Hepatocyte (in vitro differentiated cells): ENCODE measurements around the gene CHID1. TPM values are rescaled to one million over a fixed set of nuclear protein-coding genes. Genes with fewer than 3 reads are reported as not detected.

ENCODE experiments used
- DNase-seq: peaks from one replicate; pipeline ENCODE4 v3.0.0-alpha.2; 2016; ENCODE audit warnings: low spot score
- H2AFZ ChIP-seq: fragments of 200-600 bp; sonication (generic); 2 replicates; pipeline ENCODE4 v1.6.0; 2016; ENCODE audit warnings: antibody characterized with exemption, mild to moderate bottlenecking
- H3K27ac ChIP-seq: fragments of 200-600 bp; sonication (generic); 2 replicates; pipeline ENCODE4 v1.5.1; 2016; ENCODE audit warnings: mild to moderate bottlenecking
- H3K27me3 ChIP-seq: fragments of 200-600 bp; sonication (generic); 2 replicates; pipeline ENCODE4 v1.6.1; 2016
- H3K36me3 ChIP-seq: fragments of 200-600 bp; sonication (generic); replicated peaks from 2 replicates; pipeline ENCODE4 v1.5.1; 2016; ENCODE audit warnings: low read depth; ENCODE audit not compliant: insufficient read depth
- H3K4me1 ChIP-seq: fragments of 200-600 bp; sonication (generic); 2 replicates; pipeline ENCODE4 v1.5.1; 2016; ENCODE audit warnings: mild to moderate bottlenecking, moderate library complexity; ENCODE audit not compliant: insufficient read depth
- H3K4me2 ChIP-seq: fragments of 200-600 bp; sonication (generic); 2 replicates; pipeline ENCODE4 v1.6.0; 2016
- H3K4me3 ChIP-seq: fragments of 200-600 bp; sonication (generic); 2 replicates; pipeline ENCODE4 v1.5.1; 2016; ENCODE audit warnings: mild to moderate bottlenecking
- H3K79me2 ChIP-seq: fragments of 200-600 bp; sonication (generic); 2 replicates; pipeline ENCODE4 v1.6.0; 2017; ENCODE audit warnings: mild to moderate bottlenecking
- H3K9me2 ChIP-seq: fragments of 200-600 bp; sonication (generic); replicated peaks from 2 replicates; pipeline ENCODE4 v1.6.0; 2017; ENCODE audit warnings: mild to moderate bottlenecking; ENCODE audit not compliant: insufficient read depth
- H3K9me3 ChIP-seq: fragments of 200-600 bp; sonication (generic); 2 replicates; pipeline ENCODE4 v1.5.1; 2016; ENCODE audit warnings: low read depth, mild to moderate bottlenecking
- H4K20me1 ChIP-seq: fragments of 200-600 bp; sonication (generic); 2 replicates; pipeline ENCODE4 v1.6.0; 2016; ENCODE audit warnings: mild to moderate bottlenecking; ENCODE audit not compliant: insufficient read depth, poor library complexity, severe bottlenecking
- EZH2 ChIP-seq: fragments of 200-600 bp; sonication (generic); IDR thresholded peaks from 2 replicates; pipeline ENCODE4 v1.6.1; 2016; ENCODE audit warnings: antibody characterized with exemption, mild to moderate bottlenecking, borderline replicate concordance
- EZH2phosphoT487 ChIP-seq: fragments of 200-600 bp; sonication (generic); IDR thresholded peaks from one replicate; pipeline ENCODE4 v1.6.1; 2018; ENCODE audit warnings: antibody characterized with exemption, mild to moderate bottlenecking, low read depth, moderate library complexity; ENCODE audit not compliant: unreplicated experiment, severe bottlenecking
- WGBS: methylation state at CpG from one replicate; pipeline ENCODE4 v1.1.6; 2016; ENCODE audit warnings: low lambda C conversion rate; ENCODE audit errors: missing lambda C conversion rate; 5-methylcytosine and 5-hydroxymethylcytosine counted together
- polyA plus RNA-seq: library from polyadenylated mRNA; unstranded; fragments of >200 nt; fragmentation: Nextera tagmentation; extraction: Ambion mirVana; gene quantifications from 2 replicates; pipeline ENCODE4 v1.2.1, GENCODE V29; 2016
- total RNA-seq: library from RNA; depleted of rRNA; stranded (reverse); fragments of >200 nt; gene quantifications from 2 replicates; pipeline ENCODE4 v1.2.3, GENCODE V29; 2014
- TF ChIP-seq, protein P1 (sequence below): fragments of 200-600 bp; sonication (generic); IDR thresholded peaks from 2 replicates; pipeline ENCODE4 v1.5.1; 2016; ENCODE audit warnings: antibody characterized with exemption, mild to moderate bottlenecking; ENCODE audit not compliant: poor library complexity

CHID1 gene
- total and polyA plus RNA-seq, 2 experiments from 2014 or later: 92.4 to 155 TPM

DNA sequence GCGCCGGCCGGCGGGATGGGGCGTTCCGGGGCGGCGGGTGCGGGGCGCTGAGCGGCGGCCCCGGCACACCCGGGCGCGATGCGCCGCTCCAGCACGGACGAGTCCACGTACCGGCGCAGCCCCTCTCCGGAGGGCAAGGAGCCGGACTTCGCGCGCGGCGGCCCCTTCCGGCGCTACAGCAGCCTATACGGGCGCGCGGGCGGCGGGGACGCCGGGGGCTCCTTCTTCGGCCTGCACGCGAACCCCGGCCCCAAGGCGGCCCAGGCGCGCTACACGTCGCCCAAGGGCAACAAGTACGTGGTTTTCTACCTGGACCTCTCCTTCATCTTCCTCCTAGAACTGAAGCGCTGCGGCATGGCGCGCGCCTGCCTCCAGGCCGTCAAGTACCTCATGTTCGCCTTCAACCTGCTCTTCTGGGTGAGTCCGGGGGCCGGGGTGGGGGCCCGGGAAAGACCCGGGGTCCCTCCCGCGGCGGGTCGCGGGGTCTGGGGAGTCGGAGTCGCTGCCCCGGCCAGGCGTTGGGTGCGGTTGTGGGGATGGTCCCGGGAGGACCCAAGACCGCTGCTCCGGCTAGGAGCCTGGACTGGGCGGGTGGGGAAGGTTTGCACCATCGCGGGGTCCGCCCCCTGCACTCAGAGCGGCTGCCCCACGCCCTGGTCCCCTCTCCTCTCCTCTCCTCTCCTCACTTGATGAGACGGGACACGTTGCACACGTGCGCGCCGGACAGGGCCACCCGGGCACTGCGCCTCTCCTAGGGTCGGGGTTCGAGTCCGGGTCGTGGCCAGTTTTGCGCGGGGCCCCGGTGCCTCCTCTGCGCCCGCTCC, 60.4 kb downstream of the CHID1 start:
- Histone ChIP-seq H3K79me2 (no peaks in the 10 kb centered on the region), H3K9me2 (no peaks in the 10 kb centered on the region), H3K4me2 (peak overlapping the region; percentile 96), H2AFZ (no peak overlapping the region), H3K36me3 (no peaks in the 10 kb centered on the region), H3K4me1 (peaks cover 38% of the 10 kb centered on the region), H3K27me3 (peaks cover 4% of the 10 kb centered on the region), H3K4me3 (peak overlapping the region; percentile 33), H4K20me1 (peaks cover 18% of the 10 kb centered on the region), H3K27ac (no peak overlapping the region), H3K9me3 (no peaks in the 10 kb centered on the region)
- WGBS: 4% methylated on average over 30 of the region's 97 CpGs
- DNase-seq: peak; percentile 47
- TF ChIP-seq EZH2phosphoT487 (no peak), EZH2 (no peak)
- TF ChIP-seq, protein P1, sequence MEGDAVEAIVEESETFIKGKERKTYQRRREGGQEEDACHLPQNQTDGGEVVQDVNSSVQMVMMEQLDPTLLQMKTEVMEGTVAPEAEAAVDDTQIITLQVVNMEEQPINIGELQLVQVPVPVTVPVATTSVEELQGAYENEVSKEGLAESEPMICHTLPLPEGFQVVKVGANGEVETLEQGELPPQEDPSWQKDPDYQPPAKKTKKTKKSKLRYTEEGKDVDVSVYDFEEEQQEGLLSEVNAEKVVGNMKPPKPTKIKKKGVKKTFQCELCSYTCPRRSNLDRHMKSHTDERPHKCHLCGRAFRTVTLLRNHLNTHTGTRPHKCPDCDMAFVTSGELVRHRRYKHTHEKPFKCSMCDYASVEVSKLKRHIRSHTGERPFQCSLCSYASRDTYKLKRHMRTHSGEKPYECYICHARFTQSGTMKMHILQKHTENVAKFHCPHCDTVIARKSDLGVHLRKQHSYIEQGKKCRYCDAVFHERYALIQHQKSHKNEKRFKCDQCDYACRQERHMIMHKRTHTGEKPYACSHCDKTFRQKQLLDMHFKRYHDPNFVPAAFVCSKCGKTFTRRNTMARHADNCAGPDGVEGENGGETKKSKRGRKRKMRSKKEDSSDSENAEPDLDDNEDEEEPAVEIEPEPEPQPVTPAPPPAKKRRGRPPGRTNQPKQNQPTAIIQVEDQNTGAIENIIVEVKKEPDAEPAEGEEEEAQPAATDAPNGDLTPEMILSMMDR: no peak

DNA sequence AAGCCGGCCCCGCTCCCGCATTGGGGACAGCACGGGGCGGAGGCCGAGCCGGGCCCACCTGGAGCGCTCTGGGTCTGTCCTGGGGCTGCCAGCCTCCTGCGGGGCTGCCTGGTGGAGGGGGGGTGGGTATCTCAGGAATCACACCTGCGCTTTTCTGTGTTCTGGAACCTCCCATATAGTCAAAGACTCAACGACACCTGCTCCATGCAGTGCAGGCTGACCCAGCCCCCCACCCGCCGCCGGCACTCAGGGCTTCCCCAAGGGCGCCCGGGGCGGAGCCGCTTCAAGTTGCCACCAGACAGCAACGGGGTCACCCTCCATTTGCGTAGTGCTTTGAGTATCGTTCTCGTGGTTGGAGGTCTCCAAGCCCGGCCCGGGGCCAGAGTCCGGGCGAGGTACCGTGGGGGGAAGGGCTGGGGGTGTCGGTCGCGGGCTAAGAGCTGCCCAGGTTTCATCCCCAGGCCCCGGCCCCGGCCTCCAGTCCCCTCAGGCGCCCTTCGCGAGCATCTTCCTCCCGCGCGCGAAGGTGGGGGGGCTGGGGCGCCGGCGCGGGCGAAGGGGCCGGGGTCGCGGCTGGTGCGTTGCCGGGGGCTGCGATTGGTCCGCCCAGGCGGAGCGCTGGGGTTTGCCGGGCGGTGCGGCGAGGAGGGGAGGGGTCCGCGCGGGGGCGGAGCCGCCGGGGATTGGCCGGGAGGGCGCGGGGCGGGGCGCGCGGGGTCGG, 61.3 kb downstream of the CHID1 start:
- Histone ChIP-seq H3K79me2 (no peaks in the 10 kb centered on the region), H3K27ac (no peak overlapping the region), H4K20me1 (peaks cover 18% of the 10 kb centered on the region), H3K4me2 (peak overlapping the region; percentile 96), H3K9me2 (no peaks in the 10 kb centered on the region), H3K36me3 (no peaks in the 10 kb centered on the region), H3K4me3 (peak overlapping the region; percentile 64), H3K4me1 (peaks cover 45% of the 10 kb centered on the region), H3K9me3 (no peaks in the 10 kb centered on the region), H3K27me3 (peaks cover 4% of the 10 kb centered on the region), H2AFZ (no peak overlapping the region)
- TF ChIP-seq, protein P1: no peak
- no peak for TF ChIP-seq EZH2phosphoT487
- no peak for TF ChIP-seq EZH2
- peak; percentile 58 for DNase-seq
- WGBS: 7% methylated on average over 22 of the region's 71 CpGs

DNA sequence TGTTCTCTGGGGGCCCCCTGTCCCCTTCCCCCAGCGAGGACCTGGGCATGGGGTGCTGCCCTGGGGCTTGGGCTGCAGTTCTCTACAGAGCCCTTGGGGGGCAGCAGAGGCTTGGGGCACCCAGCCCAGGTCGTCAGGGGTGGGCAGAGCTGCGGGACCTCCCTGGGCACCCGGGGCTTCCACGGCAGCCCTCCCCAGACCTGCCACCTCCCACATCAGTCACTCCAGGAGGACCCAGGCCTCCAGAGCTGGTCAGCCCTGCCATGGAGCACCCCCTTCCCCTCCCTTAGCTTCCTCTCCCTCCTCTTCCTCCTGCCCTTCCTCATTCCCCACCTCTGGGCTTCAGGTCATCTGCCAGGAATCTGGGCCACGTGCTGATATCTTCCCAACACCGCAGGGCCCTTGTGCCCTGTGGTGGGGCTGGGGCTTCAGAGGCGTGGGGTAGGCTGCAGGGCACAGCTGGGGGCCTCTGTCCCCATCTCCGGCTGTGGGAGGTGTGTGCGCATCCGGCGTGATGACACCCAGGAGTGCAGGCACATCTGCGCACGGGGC, 62.2 kb downstream of the CHID1 start:
- WGBS: 27% methylated on average over 14 of the region's 14 CpGs
- no peaks in the 10 kb centered on the region for H3K79me2 ChIP-seq
- H4K20me1 ChIP-seq: peaks cover 18% of the 10 kb centered on the region
- H3K9me2 ChIP-seq: no peaks in the 10 kb centered on the region
- peak overlapping the region; percentile 96 for H3K4me2 ChIP-seq
- H3K9me3 ChIP-seq: no peaks in the 10 kb centered on the region
- peaks cover 4% of the 10 kb centered on the region for H3K27me3 ChIP-seq
- H2AFZ ChIP-seq: no peak overlapping the region
- peak; percentile 71 for DNase-seq
- no peak overlapping the region for H3K27ac ChIP-seq
- no peak for TF ChIP-seq EZH2
- TF ChIP-seq, protein P1: peak; percentile 68
- H3K4me1 ChIP-seq: peaks cover 53% of the 10 kb centered on the region
- H3K36me3 ChIP-seq: no peaks in the 10 kb centered on the region
- H3K4me3 ChIP-seq: no peak overlapping the region
